Mesenchymal stem cell (in vitro differentiated cells and primary cell): ENCODE results near the gene ERC2.
A peak's percentile ranks its signal among the peaks of the same experiment; 100 is the strongest.

Experiments
- DNase-seq: peaks from one replicate; pipeline ENCODE4 v3.0.0-alpha.2; 2013
- H2AFZ ChIP-seq: one replicate; pipeline ENCODE4 v1.6.1; 2013; ENCODE audit warnings: low read depth, mild to moderate bottlenecking, control low read depth, inconsistent platforms, low read length, moderate library complexity
- H2AK5ac ChIP-seq: 2 replicates; pipeline ENCODE4 v1.6.1; 2013; ENCODE audit warnings: low read length, moderate library complexity, mild to moderate bottlenecking, inconsistent platforms; ENCODE audit not compliant: severe bottlenecking
- H2BK120ac ChIP-seq: one replicate; pipeline ENCODE4 v1.6.1; 2013; ENCODE audit warnings: low read depth, mild to moderate bottlenecking, inconsistent platforms, low read length, moderate library complexity
- H2BK12ac ChIP-seq, 2 experiments: one replicate each; pipeline ENCODE4 v1.6.1; 2013; ENCODE audit warnings: inconsistent platforms in 2 of 2, low read length in 2 of 2, mild to moderate bottlenecking in 2 of 2, moderate library complexity in 2 of 2, control low read depth in 1 of 2
- H2BK15ac ChIP-seq: one replicate; pipeline ENCODE4 v1.6.1; 2013; ENCODE audit warnings: mild to moderate bottlenecking, low read depth, inconsistent platforms; ENCODE audit not compliant: poor library complexity, severe bottlenecking
- H2BK5ac ChIP-seq: 2 replicates; pipeline ENCODE4 v1.6.1; 2013; ENCODE audit warnings: low read depth, mild to moderate bottlenecking, low read length, control low read depth, inconsistent platforms; ENCODE audit not compliant: poor library complexity, severe bottlenecking
- H3K14ac ChIP-seq, 2 experiments: one replicate each; pipeline ENCODE4 v1.6.1; 2013; ENCODE audit warnings: inconsistent platforms in 2 of 2, low read length in 2 of 2, control low read depth in 1 of 2, mild to moderate bottlenecking in 1 of 2, moderate library complexity in 1 of 2
- H3K18ac ChIP-seq, 2 experiments: one replicate each; pipeline ENCODE4 v1.6.1; 2013; ENCODE audit warnings: inconsistent platforms in 2 of 2, low read length in 2 of 2, control low read depth in 1 of 2, low read depth in 1 of 2, mild to moderate bottlenecking in 1 of 2
- H3K23ac ChIP-seq, 2 experiments: one replicate each; pipeline ENCODE4 v1.6.1; 2013; ENCODE audit warnings: inconsistent platforms in 2 of 2, low read length in 2 of 2, mild to moderate bottlenecking in 2 of 2, moderate library complexity in 2 of 2, control low read depth in 1 of 2
- H3K27ac ChIP-seq: 2 replicates; pipeline ENCODE4 v1.5.1; 2013; ENCODE audit warnings: mild to moderate bottlenecking, moderate library complexity, low read length, control low read depth, inconsistent platforms; ENCODE audit not compliant: poor library complexity, severe bottlenecking
- H3K27me3 ChIP-seq, 2 experiments: 2 replicates each; pipeline versions ENCODE4 v1.6.1 to v1.7.0; 2013; ENCODE audit warnings: low read length in 2 of 2, mild to moderate bottlenecking in 2 of 2, moderate library complexity in 2 of 2, control low read depth in 1 of 2, inconsistent platforms in 1 of 2; ENCODE audit not compliant: control insufficient read depth in 1 of 2, insufficient read depth in 1 of 2
- H3K36me3 ChIP-seq, 2 experiments: 2 replicates each; pipeline versions ENCODE4 v1.6.1 to v1.7.0; 2013; ENCODE audit warnings: low read length in 2 of 2, control low read depth in 1 of 2, inconsistent platforms in 1 of 2, low read depth in 1 of 2, mild to moderate bottlenecking in 1 of 2; ENCODE audit not compliant: insufficient read depth in 2 of 2, control insufficient read depth in 1 of 2
- H3K4ac ChIP-seq, 2 experiments: one replicate each; pipeline ENCODE4 v1.6.1; 2013; ENCODE audit warnings: inconsistent platforms in 2 of 2, low read length in 2 of 2, mild to moderate bottlenecking in 2 of 2, moderate library complexity in 2 of 2, control low read depth in 1 of 2, low read depth in 1 of 2
- H3K4me1 ChIP-seq: 2 replicates; pipeline ENCODE4 v1.6.1; 2013; ENCODE audit warnings: low read depth, low read length, control low read depth; ENCODE audit not compliant: control insufficient read depth, insufficient read depth
- H3K4me2 ChIP-seq: 2 replicates; pipeline ENCODE4 v1.6.1; 2013; ENCODE audit warnings: low read length, mild to moderate bottlenecking, inconsistent platforms; ENCODE audit not compliant: poor library complexity, severe bottlenecking
- H3K4me3 ChIP-seq, 2 experiments: 2 replicates each; pipeline versions ENCODE4 v1.5.1 to v1.7.0; 2013; ENCODE audit warnings: low read length in 2 of 2, mild to moderate bottlenecking in 2 of 2, control low read depth in 1 of 2, low read depth in 1 of 2; ENCODE audit not compliant: insufficient read depth in 1 of 2
- H3K79me1 ChIP-seq: replicated peaks from 2 replicates; pipeline ENCODE4 v1.6.1; 2013; ENCODE audit warnings: mild to moderate bottlenecking, control low read depth, low read length, inconsistent platforms; ENCODE audit not compliant: poor library complexity, severe bottlenecking
- H3K9ac ChIP-seq: 2 replicates; pipeline ENCODE4 v1.7.0; 2013; ENCODE audit warnings: mild to moderate bottlenecking, low read length, moderate library complexity
- H3K9me3 ChIP-seq: 2 replicates; pipeline ENCODE4 v1.7.0; 2013; ENCODE audit warnings: mild to moderate bottlenecking, low read length; ENCODE audit not compliant: control insufficient read depth
- H4K8ac ChIP-seq: one replicate; pipeline ENCODE4 v1.6.1; 2013; ENCODE audit warnings: inconsistent platforms, mild to moderate bottlenecking, low read length, moderate library complexity
- H4K91ac ChIP-seq: one replicate; pipeline ENCODE4 v1.6.1; 2013; ENCODE audit warnings: mild to moderate bottlenecking, low read length, inconsistent platforms
- WGBS: methylation state at CpG from one replicate; pipeline ENCODE4 v1.1.7; 2013; ENCODE audit warnings: mixed read lengths; 5-methylcytosine and 5-hydroxymethylcytosine counted together

ERC2 gene

DNA sequence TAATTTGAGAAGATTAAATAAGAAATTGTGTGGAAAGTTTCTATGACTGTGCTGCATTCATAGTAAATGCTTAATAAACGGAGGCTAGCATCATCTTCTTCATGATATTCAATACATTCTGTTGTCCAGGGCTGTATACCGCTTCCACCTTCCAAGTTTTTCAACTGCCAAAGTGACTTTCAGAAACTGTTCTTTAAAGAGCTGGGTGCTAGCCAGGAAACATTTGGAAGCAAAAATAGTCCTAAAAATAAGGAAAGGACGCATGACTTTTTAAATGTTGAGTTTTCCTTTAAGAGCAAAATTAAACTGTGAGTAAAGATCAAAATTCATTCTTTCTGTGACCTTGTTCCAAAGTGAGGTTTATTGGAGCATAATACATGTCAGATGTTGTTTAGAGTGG lies 9.4 kb upstream of the ERC2 start:
- Histone ChIP-seq H3K36me3 (no peaks in the 10 kb centered on the region), H3K4ac (no peak overlapping the region), H3K14ac (no peak overlapping the region), H3K4me1 (no peaks in the 10 kb centered on the region), H3K18ac (no peak overlapping the region), H2BK5ac (no peak overlapping the region), H2BK12ac (no peak overlapping the region), H2BK15ac (no peak overlapping the region), H3K9ac (no peak overlapping the region), H3K79me1 (no peaks in the 10 kb centered on the region), H3K4me3 (no peak overlapping the region), H2BK120ac (no peak overlapping the region), H3K9me3 (no peaks in the 10 kb centered on the region), H2AK5ac (no peak overlapping the region), H3K4me2 (no peak overlapping the region), H4K91ac (no peak overlapping the region), H3K27me3 (peaks cover 0 to 14% of the 10 kb centered on the region in 2 experiments), H4K8ac (no peak overlapping the region), H2AFZ (no peak overlapping the region), H3K23ac (no peak overlapping the region), H3K27ac (no peak overlapping the region)
- 73% methylated on average over 3 of the region's 3 CpGs for WGBS
- no peak for DNase-seq

DNA sequence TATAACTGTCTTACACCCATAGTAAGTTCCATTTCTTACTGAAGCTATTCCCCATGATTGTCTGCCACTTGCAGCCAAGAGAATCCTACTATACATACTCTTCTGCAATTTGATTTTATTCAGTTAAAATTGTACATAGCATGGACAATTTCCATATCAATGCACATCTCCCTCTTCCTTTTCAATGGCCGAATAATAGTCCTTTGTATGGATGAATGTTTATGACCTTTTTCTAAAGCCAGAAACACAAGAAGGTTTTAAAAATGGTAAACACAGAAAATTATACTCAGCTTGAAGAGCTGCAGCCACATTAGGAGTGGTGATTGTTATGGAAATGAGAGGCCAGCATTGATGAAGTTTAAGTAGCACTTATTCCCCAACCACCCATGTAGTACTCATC lies 8.5 kb upstream of the ERC2 start:
- no peak overlapping the region for H3K23ac ChIP-seq
- no peaks in the 10 kb centered on the region for H3K36me3 ChIP-seq
- H3K9me3 ChIP-seq: no peaks in the 10 kb centered on the region
- no peak overlapping the region for H4K91ac ChIP-seq
- H3K4me2 ChIP-seq: no peak overlapping the region
- H3K4me1 ChIP-seq: no peaks in the 10 kb centered on the region
- H3K27me3 ChIP-seq: peaks cover 0 to 14% of the 10 kb centered on the region in 2 experiments
- H3K79me1 ChIP-seq: no peaks in the 10 kb centered on the region
- H2AFZ ChIP-seq: no peak overlapping the region
- no peak overlapping the region for H2BK5ac ChIP-seq
- no peak overlapping the region for H2AK5ac ChIP-seq
- no peak overlapping the region for H2BK12ac ChIP-seq
- no peak overlapping the region for H3K18ac ChIP-seq
- no peak overlapping the region for H4K8ac ChIP-seq
- WGBS: no CpG with 5 or more reads among the region's 1 CpG
- H3K14ac ChIP-seq: no peak overlapping the region
- DNase-seq: no peak
- no peak overlapping the region for H3K9ac ChIP-seq
- H2BK15ac ChIP-seq: no peak overlapping the region
- H3K4me3 ChIP-seq: no peak overlapping the region
- no peak overlapping the region for H3K27ac ChIP-seq
- H3K4ac ChIP-seq: no peak overlapping the region
- H2BK120ac ChIP-seq: no peak overlapping the region

DNA sequence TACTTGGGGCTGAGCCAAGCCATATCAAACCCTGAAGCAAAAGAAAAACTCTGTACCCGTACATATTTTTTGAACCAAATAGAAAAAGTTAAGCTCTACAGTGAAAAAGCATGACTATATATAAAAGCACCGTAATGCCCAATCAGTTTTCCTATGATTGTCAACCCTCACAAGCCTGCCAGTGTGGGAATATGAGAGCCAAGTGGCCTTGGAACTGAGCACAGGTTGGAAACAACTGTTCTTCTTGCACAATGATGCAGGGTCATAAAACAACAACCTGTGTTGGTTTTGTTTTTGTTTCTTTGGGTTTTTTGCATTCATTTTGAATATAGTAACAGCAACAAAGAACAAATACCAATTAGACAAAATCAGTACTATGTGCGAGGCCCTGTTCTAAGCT lies 3.5 kb upstream of the ERC2 start:
- Histone ChIP-seq H2BK12ac (no peak overlapping the region), H2BK120ac (no peak overlapping the region), H3K9ac (no peak overlapping the region), H3K4me1 (peaks cover 8% of the 10 kb centered on the region), H2BK5ac (no peak overlapping the region), H3K14ac (no peak overlapping the region), H3K4ac (no peak overlapping the region), H2AK5ac (no peak overlapping the region), H3K9me3 (no peaks in the 10 kb centered on the region), H2AFZ (no peak overlapping the region), H4K91ac (no peak overlapping the region), H3K4me3 (no peak overlapping the region), H3K27ac (no peak overlapping the region), H2BK15ac (no peak overlapping the region), H3K18ac (no peak overlapping the region), H3K36me3 (no peaks in the 10 kb centered on the region), H3K27me3 (peaks cover 10 to 21% of the 10 kb centered on the region in 2 experiments), H4K8ac (no peak overlapping the region), H3K79me1 (no peaks in the 10 kb centered on the region), H3K23ac (no peak overlapping the region), H3K4me2 (no peak overlapping the region)
- WGBS: 97% methylated on average over 2 of the region's 3 CpGs
- DNase-seq: no peak

DNA sequence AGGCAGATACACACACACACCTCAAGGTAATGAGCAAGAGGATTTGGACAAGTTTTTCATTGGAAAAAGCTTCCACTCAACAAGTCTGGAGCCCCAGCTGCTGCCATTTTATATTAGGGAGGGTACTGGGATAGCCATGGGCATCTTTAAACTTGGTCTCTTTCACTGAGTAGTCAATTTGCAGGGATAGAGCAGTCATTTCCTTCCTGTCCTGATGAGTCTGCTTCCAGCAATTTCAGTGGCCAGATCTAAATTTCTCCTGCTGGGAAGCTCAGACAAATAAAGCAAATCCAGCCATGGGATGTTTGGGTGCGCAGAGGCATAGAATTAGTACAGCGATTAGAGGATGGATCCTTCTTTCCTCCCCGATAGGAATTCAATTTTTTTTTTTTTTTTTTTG lies 874 bp upstream of the ERC2 start:
- Histone ChIP-seq H2BK120ac (no peak overlapping the region), H3K14ac (no peak overlapping the region), H2AK5ac (no peak overlapping the region), H3K79me1 (no peaks in the 10 kb centered on the region), H4K8ac (no peak overlapping the region), H3K23ac (no peak overlapping the region), H3K9ac (no peak overlapping the region), H3K36me3 (no peaks in the 10 kb centered on the region), H2BK15ac (no peak overlapping the region), H3K4me2 (no peak overlapping the region), H3K27me3 (peaks cover 4 to 41% of the 10 kb centered on the region in 2 experiments), H3K4me1 (peaks cover 8% of the 10 kb centered on the region), H3K4ac (no peak overlapping the region), H2BK12ac (no peak overlapping the region), H2AFZ (no peak overlapping the region), H2BK5ac (no peak overlapping the region), H3K4me3 (no peak overlapping the region), H3K9me3 (no peaks in the 10 kb centered on the region), H4K91ac (no peak overlapping the region), H3K27ac (no peak overlapping the region), H3K18ac (no peak overlapping the region)
- WGBS: 85% methylated on average over 3 of the region's 3 CpGs
- peak; percentile 9 for DNase-seq
